GM21529 (cell line): Measurements from ENCODE around the gene PLXNA4.
"Not testable (repeated sequence)": the region's sequence is repeated elsewhere in the genome, so short reads cannot be mapped to it uniquely, and the experiment has no call there.

Source experiments
- ATAC-seq: cut with Tn5 transposase; IDR thresholded peaks from one replicate; pipeline ENCODE4 v1.9.1; 2021; ENCODE audit not compliant: unreplicated experiment

Gene PLXNA4, protein sequence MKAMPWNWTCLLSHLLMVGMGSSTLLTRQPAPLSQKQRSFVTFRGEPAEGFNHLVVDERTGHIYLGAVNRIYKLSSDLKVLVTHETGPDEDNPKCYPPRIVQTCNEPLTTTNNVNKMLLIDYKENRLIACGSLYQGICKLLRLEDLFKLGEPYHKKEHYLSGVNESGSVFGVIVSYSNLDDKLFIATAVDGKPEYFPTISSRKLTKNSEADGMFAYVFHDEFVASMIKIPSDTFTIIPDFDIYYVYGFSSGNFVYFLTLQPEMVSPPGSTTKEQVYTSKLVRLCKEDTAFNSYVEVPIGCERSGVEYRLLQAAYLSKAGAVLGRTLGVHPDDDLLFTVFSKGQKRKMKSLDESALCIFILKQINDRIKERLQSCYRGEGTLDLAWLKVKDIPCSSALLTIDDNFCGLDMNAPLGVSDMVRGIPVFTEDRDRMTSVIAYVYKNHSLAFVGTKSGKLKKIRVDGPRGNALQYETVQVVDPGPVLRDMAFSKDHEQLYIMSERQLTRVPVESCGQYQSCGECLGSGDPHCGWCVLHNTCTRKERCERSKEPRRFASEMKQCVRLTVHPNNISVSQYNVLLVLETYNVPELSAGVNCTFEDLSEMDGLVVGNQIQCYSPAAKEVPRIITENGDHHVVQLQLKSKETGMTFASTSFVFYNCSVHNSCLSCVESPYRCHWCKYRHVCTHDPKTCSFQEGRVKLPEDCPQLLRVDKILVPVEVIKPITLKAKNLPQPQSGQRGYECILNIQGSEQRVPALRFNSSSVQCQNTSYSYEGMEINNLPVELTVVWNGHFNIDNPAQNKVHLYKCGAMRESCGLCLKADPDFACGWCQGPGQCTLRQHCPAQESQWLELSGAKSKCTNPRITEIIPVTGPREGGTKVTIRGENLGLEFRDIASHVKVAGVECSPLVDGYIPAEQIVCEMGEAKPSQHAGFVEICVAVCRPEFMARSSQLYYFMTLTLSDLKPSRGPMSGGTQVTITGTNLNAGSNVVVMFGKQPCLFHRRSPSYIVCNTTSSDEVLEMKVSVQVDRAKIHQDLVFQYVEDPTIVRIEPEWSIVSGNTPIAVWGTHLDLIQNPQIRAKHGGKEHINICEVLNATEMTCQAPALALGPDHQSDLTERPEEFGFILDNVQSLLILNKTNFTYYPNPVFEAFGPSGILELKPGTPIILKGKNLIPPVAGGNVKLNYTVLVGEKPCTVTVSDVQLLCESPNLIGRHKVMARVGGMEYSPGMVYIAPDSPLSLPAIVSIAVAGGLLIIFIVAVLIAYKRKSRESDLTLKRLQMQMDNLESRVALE (N-terminal part only)

DNA sequence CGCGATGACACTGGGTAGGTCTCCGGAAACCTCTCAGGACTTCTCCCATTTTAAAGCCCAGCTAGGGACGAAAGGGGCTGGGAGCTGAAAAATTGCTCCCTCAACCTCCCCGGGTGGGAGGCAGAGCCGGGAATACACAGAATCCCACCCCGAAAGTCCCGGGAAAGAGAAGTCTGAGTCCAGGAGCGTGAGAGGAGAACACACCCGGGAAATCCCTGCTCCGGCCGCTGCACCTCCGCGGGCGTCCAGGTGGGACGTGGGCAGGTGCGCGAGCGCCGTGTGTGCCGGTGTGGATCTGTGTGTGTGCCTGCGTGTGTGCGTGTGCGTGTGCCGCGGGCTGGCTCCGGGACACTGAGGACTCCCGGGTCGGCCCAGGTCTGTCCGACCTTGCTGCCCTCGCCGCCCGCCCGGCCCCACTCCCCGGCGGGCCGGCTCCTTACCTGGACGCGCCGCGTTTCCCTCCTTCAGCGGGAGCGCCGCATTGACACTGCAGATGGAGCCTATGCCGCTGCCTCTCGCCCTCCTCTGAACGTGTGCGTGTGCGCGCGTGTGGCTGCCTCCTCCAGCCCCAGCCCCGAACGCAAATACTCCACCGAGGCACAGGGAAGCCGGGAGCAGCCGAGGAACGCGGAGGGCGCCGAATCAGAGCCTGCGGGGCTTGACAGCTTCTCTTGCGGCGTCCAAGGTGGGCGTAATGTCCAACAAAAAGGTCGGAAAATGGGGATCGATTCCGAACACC lies at the start of gene PLXNA4:
TSS of gene PLXNA4 (minus strand) at position 489 of the 739 bp plus-strand sequence. CDS start 67,777 bp downstream, outside the sequence.
- no peak for ATAC-seq

DNA sequence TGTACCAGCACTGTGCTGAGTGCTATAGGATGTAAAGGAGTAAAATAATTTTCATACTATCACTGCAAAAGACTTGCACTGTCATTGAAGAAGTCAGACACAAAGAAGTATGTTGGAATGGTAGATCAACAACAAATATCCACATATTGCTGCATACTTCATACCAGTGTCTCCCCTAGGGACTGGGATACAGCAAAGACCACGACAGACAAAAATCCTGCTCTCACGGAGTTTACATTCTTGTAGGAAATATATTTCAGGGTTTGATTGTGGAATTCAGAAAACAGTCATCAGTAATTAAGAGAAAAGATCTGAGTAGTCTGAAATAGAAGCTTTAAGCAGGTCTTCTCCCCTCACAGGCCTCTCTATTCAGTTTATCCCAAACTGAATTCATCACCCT lies 49.4 kb upstream of the PLXNA4 start:
- ATAC-seq, result no peak

DNA sequence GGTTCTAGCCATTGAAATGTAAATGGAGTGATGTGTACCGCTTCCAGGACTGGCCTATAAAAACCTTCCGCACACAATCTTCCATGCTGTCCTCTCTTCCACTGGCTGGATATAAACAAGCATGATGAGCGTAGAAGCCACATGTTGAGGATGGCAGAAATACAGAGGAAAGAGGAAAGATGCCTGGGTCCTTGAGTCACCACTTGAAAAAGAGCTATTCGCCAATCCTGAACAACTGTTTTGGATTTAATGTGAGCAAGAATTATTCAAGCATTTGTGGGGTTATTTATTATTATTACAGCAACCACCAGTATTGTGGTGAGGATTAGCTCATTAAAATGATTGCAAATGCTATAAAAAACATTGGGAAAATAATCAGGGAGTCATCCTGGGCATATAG lies 45.8 kb upstream of the PLXNA4 start:
- ATAC-seq, result no peak

DNA sequence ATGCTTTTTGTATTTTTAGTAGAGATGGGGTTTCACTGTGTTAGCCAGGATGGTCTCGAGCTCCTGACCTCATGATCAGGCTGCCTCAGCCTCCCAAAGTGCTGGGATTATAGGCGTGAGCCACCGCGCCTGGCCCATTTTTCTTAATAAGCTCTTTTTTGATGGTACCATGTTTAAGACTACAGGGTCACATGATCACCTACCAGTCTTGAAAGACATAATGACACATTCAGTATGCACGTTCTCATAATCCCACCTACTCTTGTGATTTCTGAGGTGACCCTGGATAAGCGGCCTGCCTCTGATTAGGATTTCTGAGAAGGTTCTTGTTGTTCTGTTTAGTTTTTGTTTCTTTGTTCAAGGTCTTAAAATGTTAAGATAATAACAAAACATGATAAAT lies 43.7 kb upstream of the PLXNA4 start:
- no peak for ATAC-seq

DNA sequence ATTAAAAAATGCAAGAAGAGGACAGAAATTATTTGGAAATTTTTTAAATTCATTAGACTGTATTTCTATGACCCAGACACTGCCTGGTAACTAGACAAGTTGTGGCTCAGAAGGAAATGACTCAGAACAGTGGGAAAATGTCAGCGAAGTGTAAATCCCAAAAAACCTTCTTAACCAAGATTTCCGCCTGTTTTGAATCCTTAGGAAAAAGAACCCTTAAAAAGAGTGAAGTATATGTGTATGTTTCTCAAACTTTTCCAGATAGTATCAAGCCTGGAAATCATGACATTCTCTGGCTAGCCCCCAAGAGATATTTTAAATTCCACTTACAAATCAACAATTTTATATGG lies 42.7 kb upstream of the PLXNA4 start:
- no peak for ATAC-seq

DNA sequence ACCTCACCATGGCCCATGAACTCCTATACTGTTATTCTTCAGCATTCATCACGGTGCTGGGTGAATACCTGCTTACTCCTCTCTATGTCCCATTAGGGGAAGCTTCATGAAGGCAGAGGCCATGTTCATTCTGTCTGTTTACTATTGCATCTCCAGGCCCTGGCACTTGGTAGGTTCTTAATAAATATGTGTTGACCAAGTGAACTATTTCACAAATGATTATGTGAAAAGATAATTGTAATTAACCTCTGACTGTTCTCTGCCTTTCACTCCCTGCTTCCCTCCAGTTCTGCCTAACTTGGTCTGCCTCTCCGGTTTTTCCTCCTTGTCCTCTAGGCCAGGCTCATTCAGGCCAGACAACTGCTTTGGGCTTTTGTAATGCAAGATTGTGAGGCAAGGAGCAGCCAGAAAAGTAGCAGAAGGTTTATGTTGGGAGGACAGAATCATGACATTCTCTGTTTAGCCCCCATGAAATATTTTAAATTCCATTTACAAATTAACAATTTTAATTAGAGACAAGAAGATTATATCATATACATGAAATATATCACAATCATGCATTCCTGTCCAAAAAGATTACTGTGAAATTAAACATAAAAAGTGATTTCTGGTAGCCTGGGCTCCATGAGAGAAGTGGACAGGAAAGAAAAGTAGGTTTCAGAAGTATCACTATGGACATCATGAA lies 42.1 kb upstream of the PLXNA4 start:
- no peak for ATAC-seq

DNA sequence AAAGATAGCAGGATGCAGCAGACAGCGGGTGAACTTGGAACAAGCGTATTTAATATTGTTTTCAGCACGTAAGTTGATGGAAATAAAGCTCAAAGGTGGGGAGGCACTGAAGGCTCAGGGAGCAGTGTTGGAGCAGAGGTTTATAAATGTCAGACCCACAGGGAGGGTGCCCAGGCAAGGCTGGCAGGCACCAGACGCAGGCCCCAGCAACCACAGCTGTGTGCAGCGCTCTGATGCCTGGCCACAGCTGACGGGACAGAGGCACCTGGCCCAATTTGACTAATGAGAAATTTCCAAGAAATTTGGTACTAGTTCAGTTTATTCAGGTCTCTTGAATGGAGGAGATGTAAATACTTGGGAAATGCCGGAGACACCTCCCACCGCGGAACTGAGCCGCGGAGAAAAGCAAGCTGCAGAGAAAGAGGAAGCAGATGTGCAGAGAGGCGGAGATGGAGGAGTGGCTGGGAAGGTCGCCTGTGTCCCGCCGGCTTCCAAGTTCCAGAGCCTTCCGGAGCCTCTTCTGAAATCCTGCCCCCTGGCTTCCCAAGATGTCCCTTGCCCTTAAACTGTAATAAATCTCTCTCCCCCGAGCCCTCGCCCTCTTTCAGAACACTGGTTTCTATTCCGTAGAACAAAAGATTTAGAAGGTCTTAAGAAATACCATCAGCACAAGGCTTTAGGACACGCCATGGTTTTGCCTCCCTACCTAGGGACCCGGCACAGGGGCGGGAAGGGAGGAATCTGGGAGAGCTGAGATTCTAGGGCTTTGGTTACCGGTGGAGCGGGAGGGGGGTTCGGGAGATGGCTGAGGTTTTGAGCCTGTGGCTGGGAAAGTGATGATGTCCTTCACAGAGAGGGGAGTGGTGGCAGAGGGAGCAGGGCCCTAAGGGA lies 38.4 kb upstream of the PLXNA4 start:
- ATAC-seq, result no peak

DNA sequence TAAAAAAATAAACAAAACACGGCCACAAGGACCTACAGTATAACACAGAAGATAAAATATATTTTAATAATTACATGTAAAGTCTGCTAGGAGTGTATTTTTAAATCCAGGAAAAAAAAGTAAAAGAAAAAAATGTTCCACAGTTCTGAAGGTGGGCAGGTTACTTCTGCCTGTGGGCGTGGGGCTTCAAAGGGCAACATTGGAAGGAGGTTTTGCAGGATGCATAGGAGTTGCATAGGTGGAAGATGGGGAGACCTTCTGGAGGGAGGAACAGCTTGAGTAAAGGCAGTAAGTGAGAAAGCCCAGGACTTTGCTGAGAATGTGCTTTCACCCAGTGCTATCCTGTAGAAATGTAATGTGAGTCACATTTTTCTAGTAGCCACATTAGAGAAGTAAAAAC lies 37.5 kb upstream of the PLXNA4 start:
- no peak for ATAC-seq

DNA sequence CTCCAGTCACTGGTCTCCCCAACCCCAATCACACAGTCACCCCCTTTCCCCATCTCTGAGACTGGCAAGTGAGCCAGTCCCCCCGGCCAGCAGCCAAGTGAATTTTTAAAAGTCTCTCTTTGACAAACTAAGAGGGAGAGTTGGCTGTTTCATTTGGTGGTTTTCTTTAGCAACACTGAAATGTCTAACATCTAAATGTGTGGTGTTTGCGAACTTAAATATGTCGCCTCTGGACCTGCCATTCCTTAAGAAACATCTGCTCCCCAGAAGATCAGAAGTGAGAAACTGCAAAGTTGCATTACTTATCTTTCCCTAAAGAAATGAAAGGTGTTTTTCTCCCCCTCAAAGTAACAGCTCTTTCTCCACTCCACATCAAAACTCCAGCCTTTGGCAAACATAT lies 34.7 kb upstream of the PLXNA4 start:
- ATAC-seq, result no peak

DNA sequence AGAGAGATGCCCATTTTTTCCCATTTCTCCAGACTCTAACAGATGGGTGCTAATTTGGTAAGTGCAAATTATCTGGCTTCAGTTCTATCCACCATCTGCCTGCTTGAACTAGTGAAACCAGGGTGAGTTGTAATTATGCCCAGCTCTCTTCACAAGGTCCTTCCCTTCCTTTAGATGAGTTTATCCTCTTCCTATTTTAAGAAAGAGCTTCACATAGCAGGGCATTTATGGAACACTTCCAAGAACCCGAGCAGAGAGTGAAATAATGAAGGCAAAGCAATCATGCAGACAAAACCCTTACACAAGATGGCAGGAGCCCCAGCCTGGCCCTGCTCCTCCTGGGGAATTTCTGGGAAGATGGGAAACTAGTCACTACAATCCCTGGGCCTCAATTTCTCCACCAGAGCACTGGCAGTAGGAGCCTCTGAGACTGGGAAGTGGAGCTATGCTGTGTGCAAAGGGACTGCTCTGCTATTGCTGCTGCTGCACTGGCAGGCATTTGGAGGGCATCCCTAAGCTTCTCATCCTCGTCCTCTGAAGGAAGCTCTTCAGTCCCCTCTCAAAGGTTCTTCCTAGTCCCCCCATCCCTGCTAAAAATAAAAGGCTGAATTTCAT lies 33.7 kb upstream of the PLXNA4 start:
- no peak for ATAC-seq

DNA sequence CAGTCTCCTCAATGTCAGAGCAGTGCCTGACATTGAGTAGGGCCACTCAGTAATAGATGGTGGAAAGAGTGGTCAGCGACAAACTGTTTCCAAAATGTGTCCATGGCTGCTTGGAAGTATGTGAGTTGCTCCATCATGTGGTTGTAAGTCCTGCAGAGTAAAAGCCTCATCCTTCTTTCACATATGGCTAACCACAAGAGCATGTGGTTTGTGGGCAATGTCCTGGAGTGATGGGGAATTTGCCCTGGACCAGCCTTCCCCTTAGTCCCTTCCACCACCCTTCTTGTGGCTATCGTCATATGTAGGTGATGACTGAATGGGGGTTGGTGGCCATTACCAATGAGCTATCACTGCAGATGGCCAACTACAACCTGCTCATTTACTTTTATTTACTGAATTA lies 33.0 kb upstream of the PLXNA4 start:
- ATAC-seq, result no peak

DNA sequence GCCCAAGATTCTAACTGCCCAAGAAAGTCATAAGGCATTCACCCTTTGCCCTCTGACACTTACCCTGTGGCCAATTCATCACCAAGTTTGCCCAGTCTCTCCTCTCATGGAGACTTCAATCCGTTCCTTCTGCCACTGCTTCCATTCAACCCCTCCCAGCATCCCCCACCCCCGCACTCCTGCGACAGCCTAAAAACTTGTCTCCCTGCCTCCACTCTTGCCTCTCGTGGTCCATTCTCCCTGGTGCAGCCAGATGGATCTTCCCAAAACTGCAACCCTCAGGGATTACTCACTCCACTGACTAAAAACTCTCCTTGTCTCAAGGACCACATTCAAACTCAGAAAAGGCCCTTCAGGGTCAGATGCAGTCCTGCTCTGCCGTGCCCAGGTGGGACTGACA lies 32.3 kb upstream of the PLXNA4 start:
- no peak for ATAC-seq

DNA sequence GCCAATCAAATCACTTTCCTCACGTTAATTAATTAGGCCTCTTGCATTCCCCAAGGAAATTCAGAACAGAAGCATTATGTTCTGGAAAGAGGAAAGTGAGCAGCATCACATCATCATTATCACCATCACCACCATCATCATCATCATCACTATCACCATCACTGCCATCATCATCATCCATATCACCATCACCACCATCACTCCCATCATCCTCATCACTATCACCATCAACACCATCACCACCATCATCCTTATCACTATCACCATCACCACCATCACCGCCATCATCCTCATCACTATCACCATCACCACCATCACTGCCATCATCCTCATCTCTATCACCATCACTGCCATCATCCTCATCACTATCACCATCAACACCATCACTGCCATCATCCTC lies 31.4 kb upstream of the PLXNA4 start:
- ATAC-seq, result no peak

DNA sequence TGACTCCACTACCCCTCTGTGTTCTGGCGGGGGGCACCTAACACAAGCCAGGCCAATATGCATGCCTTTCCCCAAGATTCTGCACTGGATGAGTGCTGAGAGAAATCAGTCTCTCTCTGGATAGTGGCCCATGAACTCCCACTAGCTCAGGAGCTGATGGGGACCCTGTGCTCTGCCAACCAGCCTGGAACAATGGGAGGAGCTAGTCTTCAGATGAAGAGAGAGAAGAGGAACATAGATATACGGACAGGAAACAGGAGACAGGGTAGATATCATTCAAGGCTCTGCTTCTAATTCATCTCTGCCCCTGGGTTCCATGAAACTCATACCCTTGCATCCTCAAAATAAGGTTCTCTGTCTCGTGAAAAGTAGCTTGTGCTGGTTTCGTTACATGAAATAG lies 27.9 kb upstream of the PLXNA4 start:
- ATAC-seq, result no peak

DNA sequence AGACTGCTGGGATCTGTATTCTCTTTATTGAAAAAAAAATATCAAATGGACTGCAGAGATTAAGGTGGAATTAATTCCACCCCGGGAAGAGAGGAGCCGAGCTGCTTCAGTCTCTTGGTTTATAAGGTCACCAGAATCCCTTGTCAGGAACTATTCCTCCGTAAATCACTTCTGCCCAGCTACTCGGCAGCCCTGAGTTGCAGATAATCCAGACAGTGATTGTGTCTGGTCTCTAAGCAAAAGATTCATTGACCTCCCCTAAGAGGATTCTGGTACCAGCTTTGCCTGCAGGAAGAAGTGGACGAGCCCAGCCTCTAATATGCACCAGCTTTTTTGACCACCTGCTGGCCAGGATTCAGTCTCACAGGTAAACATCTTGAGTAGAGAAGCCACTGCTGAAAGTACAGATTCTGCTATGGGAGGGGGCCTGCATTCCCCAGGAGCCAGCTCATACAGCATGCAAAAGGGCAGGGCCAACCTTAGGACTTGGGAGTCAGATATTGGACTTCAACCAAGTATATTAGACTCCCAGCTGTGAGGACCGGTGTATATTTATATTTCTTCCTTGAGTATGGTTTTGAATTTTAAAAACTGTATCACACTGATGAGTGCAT lies 27.1 kb upstream of the PLXNA4 start:
- no peak for ATAC-seq

DNA sequence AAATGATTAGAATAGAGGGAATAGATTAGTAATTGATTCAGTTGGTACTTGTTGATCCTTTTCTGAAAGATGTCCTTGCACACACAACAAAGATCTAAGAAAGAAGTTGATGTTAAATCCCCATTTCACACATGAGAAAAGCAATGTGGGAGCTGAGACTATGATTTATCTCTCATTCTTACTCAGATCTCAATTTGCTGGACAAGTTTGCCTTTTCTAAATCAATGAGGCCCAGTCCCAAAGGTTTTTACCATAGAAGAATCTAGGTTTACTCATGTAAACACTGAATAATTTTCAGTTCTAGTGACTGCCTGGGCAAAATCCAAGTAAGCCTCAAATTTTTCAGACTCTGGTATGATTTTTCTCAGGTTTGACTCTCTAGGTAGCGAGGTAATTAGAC lies 25.5 kb upstream of the PLXNA4 start:
- ATAC-seq, result no peak

DNA sequence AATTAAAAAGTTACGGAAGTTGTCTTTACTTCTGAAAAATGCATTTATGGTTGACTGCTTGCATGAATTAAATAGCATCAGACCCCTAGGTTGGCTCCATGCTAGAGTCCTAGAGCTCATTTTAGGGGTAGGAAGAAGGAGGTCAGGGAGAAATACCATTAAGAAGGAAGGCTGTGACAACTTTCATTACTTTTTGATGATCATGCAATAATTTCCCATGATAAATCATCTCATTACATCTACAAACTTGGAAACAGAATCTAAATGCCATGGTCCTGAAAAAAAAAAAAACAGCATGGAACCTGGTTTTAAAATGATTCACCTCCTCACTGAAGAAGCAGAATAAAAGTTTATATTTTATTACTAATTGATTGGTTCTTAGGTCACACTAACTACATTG lies 20.3 kb upstream of the PLXNA4 start:
- no peak for ATAC-seq

DNA sequence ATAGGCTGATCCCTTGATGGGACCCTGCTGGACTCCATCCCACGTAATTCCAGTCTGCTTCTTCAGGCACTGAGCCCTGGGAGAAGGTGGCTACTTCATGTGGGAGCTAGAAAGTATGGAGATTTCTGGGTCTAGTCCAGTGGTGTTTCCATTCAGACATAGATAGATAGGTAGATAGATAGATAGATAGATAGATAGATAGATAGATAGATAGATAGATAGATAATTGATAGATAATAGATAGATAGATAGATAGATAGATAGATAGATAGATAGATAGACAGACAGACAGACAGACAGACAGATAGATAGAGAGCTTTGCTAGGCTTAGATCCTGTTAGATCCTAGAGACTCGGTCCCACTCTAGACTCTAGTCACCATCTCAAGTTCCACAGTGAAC lies 18.5 kb upstream of the PLXNA4 start:
- not testable (repeated sequence) for ATAC-seq
